Type B pancreatic cell (in vitro differentiated cells): ENCODE measurements around the gene DRC3. TPM values are rescaled to one million over a fixed set of nuclear protein-coding genes. Genes with fewer than 3 reads are reported as not detected.
A peak's percentile ranks its signal among the peaks of the same experiment; 100 is the strongest.

ENCODE experiments used
- DNase-seq: peaks from one replicate; pipeline ENCODE4 v3.0.0; 2021; ENCODE audit warnings: mixed read lengths; ENCODE audit not compliant: unreplicated experiment; ENCODE audit errors: extremely low spot score
- H3K27ac Mint-ChIP-seq: 2 replicates; pipeline ENCODE4 v1.8.0; 2021; ENCODE audit warnings: mild to moderate bottlenecking, mixed read lengths
- H3K27me3 Mint-ChIP-seq: 2 replicates; pipeline ENCODE4 v1.8.0; 2021; ENCODE audit warnings: mixed read lengths
- H3K36me3 Mint-ChIP-seq: 2 replicates; pipeline ENCODE4 v1.8.0; 2021; ENCODE audit warnings: mixed read lengths
- H3K4me1 Mint-ChIP-seq: one replicate; pipeline ENCODE4 v1.8.0; 2021; ENCODE audit warnings: mixed read lengths; ENCODE audit not compliant: unreplicated experiment
- H3K4me3 Mint-ChIP-seq: 2 replicates; pipeline ENCODE4 v1.8.0; 2021; ENCODE audit warnings: mild to moderate bottlenecking, mixed read lengths
- H3K9me3 Mint-ChIP-seq: 2 replicates; pipeline ENCODE4 v1.8.0; 2021; ENCODE audit warnings: mixed read lengths
- CTCF ChIP-seq: fragments of 200-600 bp; sonication (generic); conservative IDR thresholded peaks from 2 replicates; pipeline ENCODE4 v1.5.0; 2021; ENCODE audit warnings: antibody characterized with exemption, mild to moderate bottlenecking
- total RNA-seq: library from RNA; stranded (reverse); gene quantifications from 2 replicates; pipeline ENCODE4 v1.2.1, GENCODE V29; 2021; ENCODE audit warnings: low replicate concordance

Gene DRC3
- total RNA-seq, 1 donor from 2014 or later = 8.9 TPM

- H3K27me3 Mint-ChIP-seq = no peaks in the 10 kb centered on the region
- peaks cover 38% of the 10 kb centered on the region for H3K4me1 Mint-ChIP-seq
- peaks cover 7% of the 10 kb centered on the region for H3K36me3 Mint-ChIP-seq
- H3K9me3 Mint-ChIP-seq = no peaks in the 10 kb centered on the region
- peak overlapping the region; percentile 86 for H3K4me3 Mint-ChIP-seq
- no peak for DNase-seq
- peak overlapping the region; percentile 78 for H3K27ac Mint-ChIP-seq
- no peak for TF ChIP-seq CTCF
These were observed 67.7 kb downstream of the DRC3 start for GRCh38 chr17:18040261-18040858.

- TF ChIP-seq CTCF = no peak
- no peak for DNase-seq
- peak overlapping the region; percentile 86 for H3K4me3 Mint-ChIP-seq
- H3K27ac Mint-ChIP-seq = peak overlapping the region; percentile 16
- no peaks in the 10 kb centered on the region for H3K27me3 Mint-ChIP-seq
- H3K9me3 Mint-ChIP-seq = no peaks in the 10 kb centered on the region
- peaks cover 38% of the 10 kb centered on the region for H3K4me1 Mint-ChIP-seq
- peaks cover 7% of the 10 kb centered on the region for H3K36me3 Mint-ChIP-seq
These were observed 69.1 kb downstream of the DRC3 start for GRCh38 chr17:18041776-18042175.

- Mint-ChIP-seq H3K4me3 (peak overlapping the region; percentile 40), H3K27ac (no peak overlapping the region), H3K27me3 (no peaks in the 10 kb centered on the region), H3K4me1 (peaks cover 32% of the 10 kb centered on the region), H3K36me3 (peaks cover 15% of the 10 kb centered on the region), H3K9me3 (no peaks in the 10 kb centered on the region)
- DNase-seq = no peak
- no peak for TF ChIP-seq CTCF
These were observed 70.3 kb downstream of the DRC3 start for GRCh38 chr17:18042983-18043382.

GRCh38 chr17:18043491-18043890, 70.8 kb downstream of the DRC3 start:
- Mint-ChIP-seq H3K36me3 (peaks cover 15% of the 10 kb centered on the region), H3K4me1 (peaks cover 29% of the 10 kb centered on the region), H3K27ac (no peak overlapping the region), H3K9me3 (no peaks in the 10 kb centered on the region), H3K4me3 (no peak overlapping the region), H3K27me3 (no peaks in the 10 kb centered on the region)
- TF ChIP-seq CTCF = peak; percentile 6
- DNase-seq = no peak

GRCh38 chr17:18044609-18045008, 71.9 kb downstream of the DRC3 start:
- H3K4me3 Mint-ChIP-seq = no peak overlapping the region
- TF ChIP-seq CTCF = no peak
- DNase-seq = no peak
- H3K27ac Mint-ChIP-seq = no peak overlapping the region
- no peaks in the 10 kb centered on the region for H3K27me3 Mint-ChIP-seq
- peaks cover 15% of the 10 kb centered on the region for H3K36me3 Mint-ChIP-seq
- H3K9me3 Mint-ChIP-seq = no peaks in the 10 kb centered on the region
- peaks cover 24% of the 10 kb centered on the region for H3K4me1 Mint-ChIP-seq
